Omental fat pad (tissue), 4 donors: ENCODE results near the gene BBOF1. TPM values are rescaled to one million over a fixed set of nuclear protein-coding genes. Genes with fewer than 3 reads are reported as not detected.

Experiments
- ATAC-seq: fragments of 150-250 bp; one replicate; pipeline ENCODE4 v1.9.1; 2016; ENCODE audit warnings: mild to moderate bottlenecking, moderate library complexity; ENCODE audit not compliant: low FRiP score
- DNase-seq: peaks from one replicate; pipeline ENCODE4 v3.0.0-alpha.2; 2019; ENCODE audit warnings: low spot score
- CTCF ChIP-seq, 3 donors: fragments of 450-650 bp; IDR thresholded peaks; one replicate each; pipeline ENCODE4 v1.5.1; 2016 to 2017; ENCODE audit warnings: antibody characterized with exemption in 3 of 3, mild to moderate bottlenecking in 3 of 3, moderate library complexity in 2 of 3
- total RNA-seq, 4 donors: library from RNA; depleted of rRNA; stranded (reverse); fragments of >200 nt; gene quantifications; one replicate each; pipeline ENCODE4 v1.1.0, GENCODE V29; 2016

BBOF1 gene
- total RNA-seq, 4 donors from 2014 or later: 4.0 to 10.4 (median 5.7) TPM

GRCh38 chr14:74034572-74034971 lies 15.4 kb downstream of the BBOF1 start:
- DNase-seq: no peak
- ATAC-seq: no peak

GRCh38 chr14:74035556-74035955 lies 16.4 kb downstream of the BBOF1 start:
- DNase-seq: no peak
- ATAC-seq: no peak
- no peak for TF ChIP-seq CTCF (IDR thresholded peaks at IDR 0.05)

More at GRCh38 chr14:74034572-74034971, 15.4 kb downstream of the BBOF1 start:
- no peak for TF ChIP-seq CTCF (IDR thresholded peaks at IDR 0.05)

- TF ChIP-seq CTCF (IDR thresholded peaks at IDR 0.05): peak in 1 of 3 donors; percentile 15
- ATAC-seq: no peak
- no peak for DNase-seq
Observed at GRCh38 chr14:74038020-74038859, 19.1 kb downstream of the BBOF1 start.

GRCh38 chr14:74042296-74042695 lies 23.1 kb downstream of the BBOF1 start:
- no peak for DNase-seq

GRCh38 chr14:74045522-74045921 lies 26.4 kb downstream of the BBOF1 start:
- TF ChIP-seq CTCF (IDR thresholded peaks at IDR 0.05): no peak
- no peak for DNase-seq
- ATAC-seq: no peak

More at GRCh38 chr14:74042296-74042695, 23.1 kb downstream of the BBOF1 start:
- ATAC-seq: no peak
- no peak for TF ChIP-seq CTCF (IDR thresholded peaks at IDR 0.05)

GRCh38 chr14:74048281-74048680 lies 29.1 kb downstream of the BBOF1 start:
- no peak for TF ChIP-seq CTCF (IDR thresholded peaks at IDR 0.05)
- no peak for DNase-seq
- no peak for ATAC-seq
